HG02870 (cell line): ENCODE measurements around the gene LMAN1.

Experiments
- ATAC-seq: cut with Tn5 transposase; IDR thresholded peaks from one replicate; pipeline ENCODE4 v1.9.1; 2021; ENCODE audit warnings: mild to moderate bottlenecking, moderate library complexity; ENCODE audit not compliant: unreplicated experiment

The LMAN1 gene, protein sequence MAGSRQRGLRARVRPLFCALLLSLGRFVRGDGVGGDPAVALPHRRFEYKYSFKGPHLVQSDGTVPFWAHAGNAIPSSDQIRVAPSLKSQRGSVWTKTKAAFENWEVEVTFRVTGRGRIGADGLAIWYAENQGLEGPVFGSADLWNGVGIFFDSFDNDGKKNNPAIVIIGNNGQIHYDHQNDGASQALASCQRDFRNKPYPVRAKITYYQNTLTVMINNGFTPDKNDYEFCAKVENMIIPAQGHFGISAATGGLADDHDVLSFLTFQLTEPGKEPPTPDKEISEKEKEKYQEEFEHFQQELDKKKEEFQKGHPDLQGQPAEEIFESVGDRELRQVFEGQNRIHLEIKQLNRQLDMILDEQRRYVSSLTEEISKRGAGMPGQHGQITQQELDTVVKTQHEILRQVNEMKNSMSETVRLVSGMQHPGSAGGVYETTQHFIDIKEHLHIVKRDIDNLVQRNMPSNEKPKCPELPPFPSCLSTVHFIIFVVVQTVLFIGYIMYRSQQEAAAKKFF

DNA sequence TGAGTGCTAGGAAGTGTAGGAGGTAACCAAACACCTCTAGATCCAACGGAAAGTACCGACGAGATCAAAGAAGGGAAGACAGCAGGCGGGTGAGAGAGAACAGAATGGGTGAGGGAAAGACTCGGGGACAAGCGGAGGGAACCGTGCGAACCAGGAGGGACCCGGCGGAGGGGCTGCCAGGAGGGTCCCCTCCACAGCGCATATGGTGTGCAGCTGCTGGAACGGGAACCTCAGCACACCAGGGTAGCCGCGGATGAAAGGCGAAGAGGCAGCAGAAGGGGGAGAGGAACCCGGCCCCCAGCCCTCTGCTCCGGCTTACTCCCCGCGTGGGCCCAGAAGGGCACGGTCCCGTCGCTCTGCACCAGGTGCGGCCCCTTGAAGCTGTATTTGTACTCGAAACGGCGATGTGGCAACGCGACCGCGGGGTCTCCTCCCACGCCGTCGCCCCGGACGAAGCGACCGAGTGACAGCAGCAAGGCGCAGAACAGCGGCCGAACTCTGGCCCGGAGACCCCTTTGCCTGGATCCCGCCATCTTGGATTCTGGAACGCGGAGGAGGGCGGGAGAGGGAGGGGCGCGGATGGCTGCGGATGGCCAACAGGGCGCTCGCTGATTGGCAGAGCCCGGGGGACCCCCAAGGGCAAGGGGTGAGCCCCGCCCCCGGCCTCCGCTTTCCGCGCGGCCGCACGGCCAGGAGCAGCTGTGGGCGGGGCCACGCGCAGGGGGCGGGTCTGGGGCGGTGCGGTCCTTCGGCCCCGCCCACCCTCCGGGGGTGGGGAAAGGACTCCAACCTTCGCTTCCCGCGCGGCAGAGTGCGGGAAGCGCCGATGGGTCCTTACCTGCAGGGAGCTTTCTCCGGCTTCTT, at the start of gene LMAN1:
Gene LMAN1, minus strand, starts transcription at position 554 of the 864 bp plus-strand sequence. Its CDS starts 21 bp downstream, at position 533.
- ATAC-seq, result peak; percentile 95

DNA sequence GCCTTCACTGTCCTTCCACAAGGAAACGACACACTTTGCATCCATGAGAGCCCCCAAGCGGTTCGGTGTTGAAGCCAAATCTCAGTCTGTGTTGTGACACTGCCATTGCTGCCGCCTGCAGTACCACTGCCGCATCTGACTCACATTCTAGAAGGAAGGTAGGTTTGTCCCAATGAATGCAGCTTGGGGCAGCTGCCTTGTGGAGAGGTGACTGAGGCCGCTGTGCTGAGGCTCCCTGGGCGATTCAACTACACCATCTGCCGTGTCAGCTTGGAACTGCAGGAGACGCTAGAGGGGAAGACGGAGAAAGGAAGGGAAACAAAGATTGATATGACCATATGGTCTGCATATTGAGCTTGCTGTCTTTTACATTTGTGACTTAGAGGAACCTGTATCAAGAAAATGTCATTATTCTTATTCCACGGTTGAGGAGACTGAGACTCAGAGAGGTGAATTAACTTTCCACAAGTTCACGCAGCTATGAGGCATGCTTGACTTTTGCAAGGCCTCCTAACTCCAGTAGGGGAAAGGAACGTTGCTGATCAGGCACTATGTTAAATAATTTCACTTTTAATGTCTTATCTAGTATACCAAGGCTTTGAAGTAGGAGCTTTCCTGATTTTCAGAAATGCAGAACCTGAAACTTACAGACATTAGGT, 43.5 kb upstream of the LMAN1 start:
- ATAC-seq, result peak; percentile 96

DNA sequence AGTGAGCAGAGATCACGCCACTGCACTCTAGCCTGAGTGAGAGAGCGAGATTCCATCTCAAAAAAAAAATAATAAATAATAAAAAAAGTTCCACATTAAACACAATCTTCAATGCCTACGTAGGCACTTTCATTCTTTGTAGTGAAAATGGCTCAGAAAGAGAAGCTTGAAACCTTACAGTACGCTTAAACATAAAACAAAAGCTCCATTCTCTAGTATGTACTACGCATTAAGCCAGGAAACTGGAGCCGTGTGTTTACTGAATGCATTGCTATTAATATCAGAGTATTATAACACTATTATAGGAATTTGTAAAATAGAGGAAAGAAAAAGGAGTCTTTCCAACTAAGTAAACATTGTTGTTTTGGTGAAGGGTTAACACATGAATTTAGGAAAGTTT, 41.3 kb upstream of the LMAN1 start:
- ATAC-seq, result no peak

DNA sequence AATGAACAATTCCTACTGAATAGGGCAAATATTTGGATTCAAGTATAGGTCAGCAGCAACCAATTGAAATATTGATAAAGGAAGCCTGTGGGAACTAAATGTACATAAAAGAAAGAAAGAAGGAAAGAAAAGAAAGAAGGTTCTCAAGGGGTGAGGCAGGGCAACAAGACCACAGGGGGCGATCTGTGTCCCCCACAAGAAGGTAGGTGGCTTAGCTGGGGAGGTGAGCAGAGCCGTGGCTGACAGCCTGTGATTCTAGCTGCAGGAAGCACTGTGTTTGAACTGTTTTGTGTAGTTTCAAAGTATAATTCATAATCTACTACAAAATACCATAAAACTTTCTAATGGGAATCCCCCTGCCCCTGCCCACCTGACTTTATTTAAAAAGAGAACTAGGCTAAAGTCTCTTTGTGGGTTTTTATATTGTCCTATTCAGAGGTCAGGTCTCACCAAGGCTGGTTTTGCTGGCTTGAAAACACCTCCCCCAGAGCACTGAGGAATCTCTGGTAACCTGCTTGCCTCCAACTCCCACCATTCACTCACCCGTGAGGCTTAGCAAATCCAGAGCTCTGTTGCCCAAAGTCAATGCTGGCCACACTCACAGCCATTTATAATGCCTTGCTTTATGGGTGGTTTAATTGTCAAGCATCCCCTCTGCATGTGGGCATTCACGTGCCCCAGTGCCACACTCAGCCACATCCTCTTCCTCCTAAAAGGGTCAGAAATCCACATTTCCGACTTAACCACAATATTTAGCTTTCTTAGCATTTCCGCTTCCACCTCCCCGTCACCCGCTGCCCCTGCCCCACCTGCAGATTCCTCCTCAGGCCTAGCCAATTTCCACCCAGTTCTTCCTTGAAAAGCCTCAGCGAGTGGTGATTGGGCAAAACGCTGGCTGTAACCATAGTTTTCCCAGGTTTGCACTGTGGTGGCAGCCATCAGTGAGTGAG, 36.4 kb upstream of the LMAN1 start:
- no peak for ATAC-seq

DNA sequence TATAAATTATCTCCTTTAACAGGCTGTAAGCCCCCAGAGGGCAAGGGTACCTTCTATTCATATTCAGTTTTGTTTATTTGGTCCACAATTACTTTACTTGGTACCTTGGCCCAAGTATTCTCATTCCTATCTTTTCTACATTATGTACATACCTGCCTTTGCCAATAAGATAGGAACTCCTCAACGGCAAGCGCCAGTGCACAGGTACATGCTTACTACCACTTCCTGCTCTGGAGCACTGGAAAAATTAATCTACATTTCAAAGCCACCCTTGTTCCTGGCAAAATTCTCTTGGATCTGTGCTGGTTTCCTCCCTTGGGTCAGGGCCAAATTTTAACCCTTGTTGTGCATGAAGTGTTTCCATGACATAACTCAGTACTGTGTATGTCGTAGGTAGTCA, 34.3 kb upstream of the LMAN1 start:
- ATAC-seq, result no peak

DNA sequence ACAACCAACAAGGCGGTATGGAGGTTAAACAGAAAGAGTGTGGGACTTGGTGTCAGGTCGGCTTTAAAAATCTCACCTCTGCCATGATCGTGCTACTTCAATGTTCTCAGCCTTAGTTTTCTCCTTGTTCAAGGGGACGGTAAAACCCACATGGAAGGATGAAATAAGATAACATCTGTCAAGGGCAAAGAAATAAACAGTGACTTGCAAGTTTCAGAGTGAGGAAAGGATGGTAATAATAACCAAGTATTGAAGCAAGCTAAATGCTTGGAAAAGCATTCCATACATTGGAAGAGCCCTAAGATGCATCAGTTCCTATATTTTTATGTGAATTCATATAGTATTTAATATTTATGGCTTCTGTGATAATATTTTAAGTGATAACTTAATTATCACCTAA, 29.8 kb upstream of the LMAN1 start:
- ATAC-seq, result no peak

DNA sequence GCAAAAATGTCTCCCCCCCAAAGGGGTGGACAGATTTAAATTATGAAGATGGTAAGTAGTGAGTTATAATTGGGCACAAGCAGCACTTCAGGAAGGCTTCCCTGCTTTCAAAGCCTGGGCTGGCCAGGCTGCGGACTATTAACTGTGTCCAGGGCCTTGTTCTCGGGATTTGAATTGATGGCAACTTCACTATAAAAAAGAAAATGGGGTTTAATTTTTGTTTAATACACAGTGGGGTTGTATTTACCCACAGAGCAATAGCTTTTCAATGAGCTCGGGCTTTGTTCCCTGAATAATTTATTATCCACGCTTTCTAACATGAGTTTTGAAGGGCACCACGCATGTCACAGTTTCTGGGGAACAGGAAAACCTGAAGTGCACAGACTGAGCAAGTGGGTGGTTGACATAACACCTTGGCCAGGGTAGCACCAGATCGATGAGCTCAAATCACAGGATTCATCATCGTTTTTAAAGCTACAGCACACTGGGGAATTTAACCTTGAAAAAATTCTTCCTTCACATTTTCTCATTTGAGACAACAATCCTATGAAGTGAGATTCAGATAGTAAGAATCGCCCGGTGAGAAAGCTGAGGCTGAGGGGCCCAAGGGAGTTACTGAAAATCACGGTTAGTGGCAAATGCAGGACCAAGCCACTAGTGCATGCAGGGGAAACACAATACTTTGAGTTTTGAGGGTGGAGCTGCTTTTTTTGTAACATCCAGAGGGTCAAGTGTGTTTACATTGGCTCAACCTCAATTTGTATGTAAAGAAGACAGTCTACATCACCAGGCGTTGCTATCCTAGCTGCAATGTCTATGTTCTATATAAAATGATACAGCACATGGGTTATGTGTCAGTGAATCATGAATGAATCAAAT, 28.9 kb upstream of the LMAN1 start:
- no peak for ATAC-seq

DNA sequence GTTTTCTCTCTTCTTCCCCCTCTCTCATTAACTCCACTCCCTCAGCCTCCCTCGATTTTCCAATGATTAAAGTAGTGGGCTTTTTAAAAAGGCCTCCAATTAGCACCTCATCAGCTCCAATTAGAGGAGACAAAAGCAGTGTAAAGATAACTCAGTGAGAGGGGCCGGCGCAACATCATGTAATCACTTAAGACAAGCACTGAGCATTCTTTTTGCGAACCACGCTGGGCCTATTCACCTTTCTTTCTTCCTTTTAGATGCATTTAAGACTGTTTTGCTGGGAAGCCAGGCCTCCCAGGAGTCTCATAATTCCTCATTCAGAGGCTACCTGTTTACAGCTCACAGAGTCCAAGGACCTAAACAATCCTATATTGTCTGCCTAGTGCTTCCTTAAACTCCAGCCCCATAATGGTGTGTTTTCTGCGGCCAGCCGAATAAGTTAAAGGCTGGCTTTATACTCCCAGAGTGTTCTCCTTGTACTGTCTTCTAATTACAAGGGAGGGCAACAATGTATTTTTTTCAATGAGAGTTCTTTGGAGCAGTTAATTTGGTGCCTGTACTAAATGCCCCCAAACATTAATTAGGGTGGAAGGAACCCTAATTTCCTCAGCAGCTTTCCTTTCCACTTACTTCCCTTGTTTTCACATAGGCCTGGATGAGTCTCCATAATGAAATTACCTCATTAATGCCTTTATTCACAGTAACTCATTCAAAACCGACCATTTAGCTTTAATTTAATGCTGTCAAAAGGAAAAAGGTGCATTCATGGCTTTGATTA, 28.0 kb upstream of the LMAN1 start:
- ATAC-seq, result no peak

DNA sequence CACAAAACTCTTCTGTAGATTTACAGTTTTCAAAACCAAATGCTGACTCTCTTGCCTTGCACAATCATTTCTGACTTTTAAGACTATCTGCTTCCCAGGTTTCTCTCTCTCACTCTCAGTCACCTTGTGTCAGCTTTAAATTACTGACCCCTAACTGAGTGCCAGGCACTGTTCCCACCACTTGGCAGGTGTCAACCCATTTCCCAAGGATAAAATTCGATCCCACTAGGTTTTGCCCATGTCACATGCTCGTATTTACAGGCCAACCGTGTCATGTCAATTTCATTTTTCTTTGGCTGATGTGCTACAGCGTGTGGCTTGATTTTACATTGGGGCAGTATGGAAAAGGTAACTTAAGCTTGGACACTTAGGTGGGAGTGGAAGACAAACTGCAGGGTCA, 26.1 kb upstream of the LMAN1 start:
- ATAC-seq, result no peak

DNA sequence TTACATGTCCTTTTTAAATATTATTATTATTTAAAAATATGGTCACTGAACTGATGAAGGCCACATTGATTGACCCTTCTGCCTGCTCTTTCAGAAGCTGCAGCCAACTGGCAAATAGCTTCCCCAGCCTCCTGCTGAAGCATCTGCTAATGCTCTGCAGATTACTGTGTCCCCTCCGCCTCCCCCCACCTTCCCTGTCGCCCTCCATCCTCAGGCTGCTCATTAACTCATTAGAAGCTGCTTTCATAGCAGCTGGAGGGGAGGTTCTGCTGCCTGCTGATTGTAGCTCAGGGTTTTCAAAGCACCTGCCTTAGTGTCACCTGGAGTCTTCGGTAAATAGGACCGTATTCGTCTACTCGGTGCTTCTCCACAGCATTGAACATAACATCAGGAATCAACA, 24.8 kb upstream of the LMAN1 start:
- no peak for ATAC-seq

DNA sequence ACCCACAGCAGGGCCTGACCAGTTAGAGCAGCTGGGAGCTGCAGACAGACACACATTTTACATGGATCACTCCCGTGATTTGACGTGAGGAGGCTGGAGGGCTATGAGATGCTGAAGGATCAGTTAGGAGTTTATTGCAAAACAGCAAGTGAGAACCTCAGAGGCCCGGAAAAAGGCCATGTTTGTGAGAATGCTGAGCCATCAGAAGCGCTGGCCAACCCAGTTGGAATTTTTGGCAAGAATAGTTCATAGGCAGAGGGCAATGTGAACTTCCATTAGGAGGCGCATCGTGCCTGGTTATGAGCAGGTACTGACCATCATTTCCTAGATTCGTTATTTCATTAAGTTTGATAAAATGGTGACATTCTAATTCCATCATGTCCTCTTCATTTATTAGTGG, 23.3 kb upstream of the LMAN1 start:
- ATAC-seq, result no peak

DNA sequence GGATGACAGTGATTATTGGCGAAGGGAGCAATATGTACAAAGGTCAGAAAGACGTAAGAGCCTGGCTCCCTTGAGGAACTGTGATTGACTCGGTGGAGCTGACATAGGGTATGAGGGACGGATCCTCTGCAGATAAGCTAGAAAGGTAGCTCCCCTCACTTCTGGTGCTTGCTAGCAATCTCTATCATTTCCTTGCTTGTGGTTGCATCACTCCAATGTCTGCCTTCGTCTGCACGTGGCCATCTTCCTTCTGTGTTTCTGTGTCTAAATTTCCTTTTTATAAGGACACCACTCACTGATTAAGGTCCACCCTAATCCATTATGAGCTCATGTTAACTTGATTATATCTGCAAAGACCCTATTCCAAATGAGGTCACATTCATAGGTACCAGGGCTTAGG, 22.9 kb upstream of the LMAN1 start:
- ATAC-seq, result no peak

DNA sequence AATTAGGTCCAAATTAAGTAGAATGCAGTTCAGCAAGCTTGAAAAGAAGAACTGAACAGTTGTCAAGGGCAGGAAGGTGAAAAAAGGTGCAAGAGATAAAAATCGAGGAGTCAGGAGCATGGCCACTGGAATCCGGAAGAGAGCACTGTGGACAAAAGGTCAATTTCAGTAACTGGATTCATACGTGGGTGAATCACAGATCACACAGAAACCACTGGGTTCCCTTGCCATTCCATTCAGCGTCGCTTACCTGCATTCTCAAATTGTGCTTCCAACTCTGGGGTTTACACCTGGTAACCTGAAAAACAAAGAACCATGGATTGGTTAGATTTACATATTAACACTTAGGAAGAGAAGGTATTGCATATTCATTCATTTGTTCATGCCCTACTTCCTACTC, 21.6 kb upstream of the LMAN1 start:
- no peak for ATAC-seq

DNA sequence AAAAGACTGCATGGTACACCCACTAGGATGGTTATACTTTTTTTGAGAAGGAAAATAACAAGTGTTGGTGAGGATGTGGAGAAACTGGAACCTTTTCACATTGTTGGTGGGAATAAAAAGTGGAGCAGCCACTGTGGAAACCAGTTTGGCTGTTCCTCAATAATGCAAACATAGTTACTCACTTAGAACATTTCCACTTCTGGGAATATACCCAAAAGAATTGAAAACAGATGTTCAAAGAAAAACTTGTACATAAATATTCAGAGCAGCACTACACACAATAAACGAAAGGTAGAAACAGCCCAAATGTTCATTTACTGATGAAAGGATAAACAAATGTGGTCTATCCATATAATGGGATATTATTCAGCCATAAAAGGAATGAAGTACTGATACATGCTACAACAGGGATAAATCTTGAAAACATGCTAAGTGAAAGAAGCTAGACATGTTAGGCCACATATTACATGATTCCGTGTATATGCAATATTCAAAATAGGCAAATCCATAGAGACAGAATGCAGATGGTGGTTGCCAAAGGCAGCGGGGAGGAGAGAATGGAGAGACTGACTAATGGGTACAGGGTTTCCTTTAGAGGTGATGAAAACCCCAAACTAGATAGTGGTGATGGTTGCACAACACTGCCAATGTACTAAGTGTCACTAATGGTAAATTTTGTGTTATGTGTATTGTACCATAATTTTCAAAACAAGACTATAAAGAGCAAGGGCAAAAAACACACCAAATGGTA, 20.9 kb upstream of the LMAN1 start:
- no peak for ATAC-seq

DNA sequence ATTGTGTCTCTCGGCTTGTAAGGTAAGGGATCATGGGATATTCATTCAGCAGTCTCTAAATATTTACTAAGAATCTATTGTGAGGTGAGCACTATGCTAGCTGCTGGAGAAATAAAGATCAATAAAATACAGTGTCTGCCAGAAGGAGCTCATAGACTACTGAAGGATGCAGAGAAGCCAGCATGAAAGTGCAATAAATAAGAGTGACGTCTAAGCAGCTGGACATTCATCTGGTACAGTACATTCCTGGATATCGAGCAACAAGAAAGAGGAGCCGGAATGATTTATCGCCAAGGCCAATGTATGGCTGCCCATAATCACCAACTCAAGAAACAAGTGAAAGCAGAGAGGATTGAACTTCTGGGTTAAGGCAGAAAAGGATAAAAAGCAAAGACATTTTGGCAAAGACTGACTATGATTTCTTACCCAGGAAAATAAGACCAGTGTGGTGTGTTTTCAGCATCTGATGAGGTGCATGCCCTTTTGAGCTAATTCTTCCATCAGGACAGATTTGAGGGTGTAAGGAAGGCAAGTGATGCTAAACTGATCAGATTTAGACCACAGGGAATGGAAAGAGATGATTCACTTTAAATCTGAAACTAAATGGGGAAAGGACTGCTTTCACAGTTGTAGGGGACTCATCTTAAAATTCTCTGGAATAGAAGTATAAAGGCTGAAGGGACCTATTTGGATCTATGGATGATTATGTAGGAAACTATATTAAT, 18.7 kb upstream of the LMAN1 start:
- ATAC-seq, result no peak

DNA sequence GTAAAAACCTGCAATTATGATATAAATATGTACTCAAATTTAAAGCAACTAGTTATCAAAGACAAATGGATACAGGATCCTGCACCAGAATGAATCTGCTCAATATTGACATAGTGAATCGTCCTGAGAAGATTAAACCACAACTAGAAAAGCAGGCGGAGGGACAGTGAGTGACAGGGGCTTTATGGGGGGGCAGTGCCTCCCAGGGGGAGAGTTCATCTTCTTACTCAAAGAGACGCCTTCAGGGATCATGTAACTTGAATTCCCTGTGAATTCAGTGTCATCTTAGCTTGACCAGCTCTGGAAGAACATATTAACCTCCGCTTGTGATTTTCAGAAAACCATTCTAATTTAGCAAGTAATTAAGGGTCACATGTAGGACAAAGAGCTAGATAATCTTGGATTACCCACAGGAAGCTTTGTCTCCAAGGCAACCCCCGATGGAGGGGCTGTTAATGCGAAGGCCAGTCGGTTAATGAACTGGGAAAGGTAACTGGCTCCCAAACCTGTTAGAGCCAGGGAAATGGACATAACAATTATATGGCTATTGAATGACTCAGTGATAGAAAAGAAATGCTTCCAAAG, 17.4 kb upstream of the LMAN1 start:
- ATAC-seq, result no peak

DNA sequence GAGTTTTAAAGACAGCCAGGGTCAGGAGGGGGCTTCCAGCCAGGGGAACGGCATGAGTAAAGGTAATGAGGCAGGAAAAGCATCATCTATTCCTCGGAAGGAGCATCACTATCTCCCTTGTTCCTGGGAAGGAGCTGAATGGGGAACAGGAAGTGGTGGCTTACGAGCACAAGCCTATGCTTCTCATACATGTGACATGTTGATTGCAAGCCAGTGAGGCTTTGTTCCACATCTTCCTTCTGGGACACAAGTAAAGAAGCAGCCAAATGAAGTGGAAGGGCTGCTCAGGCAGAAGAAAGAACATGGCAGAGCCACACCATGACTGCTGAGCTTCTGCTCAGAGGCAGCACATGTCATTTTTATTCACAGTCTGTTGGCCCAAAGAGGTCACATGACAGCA, 15.1 kb upstream of the LMAN1 start:
- no peak for ATAC-seq
